ENCODE measurements around the gene PLAAT3. TPM values are rescaled to one million over a fixed set of nuclear protein-coding genes. Genes with fewer than 3 reads are reported as not detected.
"Not testable (repeated sequence)": the region's sequence is repeated elsewhere in the genome, so short reads cannot be mapped to it uniquely, and the experiment has no call there.

The PLAAT3 gene
- total RNA-seq, 2 experiments from 2014 or later = 6.0 to 6.5 TPM

DNA sequence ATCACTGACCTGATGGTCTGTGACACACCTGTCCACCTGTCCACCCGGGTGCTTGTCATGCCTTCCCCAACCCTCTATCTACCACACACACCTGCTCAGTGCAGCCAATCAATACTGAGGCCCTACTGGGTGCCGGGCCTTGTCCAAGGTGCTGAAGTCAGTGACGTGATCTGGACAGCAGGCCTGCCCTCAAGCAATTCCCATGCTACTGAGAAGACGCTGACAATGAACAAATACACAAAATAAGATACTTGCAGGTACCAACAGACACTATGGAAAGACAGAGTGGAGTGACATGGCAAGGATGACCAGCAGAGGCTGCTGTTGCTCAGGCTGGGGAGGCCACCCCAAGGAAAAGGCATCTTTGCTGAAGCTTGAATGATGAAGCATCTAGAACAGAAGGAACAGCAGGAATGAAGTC lies 21.2 kb downstream of the PLAAT3 start:
- H3K4me1 Mint-ChIP-seq = no peaks in the 10 kb centered on the region
- DNase-seq = no peak
- no peaks in the 10 kb centered on the region for H3K9me3 Mint-ChIP-seq
- H3K27me3 Mint-ChIP-seq = no peaks in the 10 kb centered on the region
- H3K4me3 Mint-ChIP-seq = no peak overlapping the region
- no peak overlapping the region for H3K27ac Mint-ChIP-seq
- H3K36me3 Mint-ChIP-seq = peaks cover 5% of the 10 kb centered on the region

DNA sequence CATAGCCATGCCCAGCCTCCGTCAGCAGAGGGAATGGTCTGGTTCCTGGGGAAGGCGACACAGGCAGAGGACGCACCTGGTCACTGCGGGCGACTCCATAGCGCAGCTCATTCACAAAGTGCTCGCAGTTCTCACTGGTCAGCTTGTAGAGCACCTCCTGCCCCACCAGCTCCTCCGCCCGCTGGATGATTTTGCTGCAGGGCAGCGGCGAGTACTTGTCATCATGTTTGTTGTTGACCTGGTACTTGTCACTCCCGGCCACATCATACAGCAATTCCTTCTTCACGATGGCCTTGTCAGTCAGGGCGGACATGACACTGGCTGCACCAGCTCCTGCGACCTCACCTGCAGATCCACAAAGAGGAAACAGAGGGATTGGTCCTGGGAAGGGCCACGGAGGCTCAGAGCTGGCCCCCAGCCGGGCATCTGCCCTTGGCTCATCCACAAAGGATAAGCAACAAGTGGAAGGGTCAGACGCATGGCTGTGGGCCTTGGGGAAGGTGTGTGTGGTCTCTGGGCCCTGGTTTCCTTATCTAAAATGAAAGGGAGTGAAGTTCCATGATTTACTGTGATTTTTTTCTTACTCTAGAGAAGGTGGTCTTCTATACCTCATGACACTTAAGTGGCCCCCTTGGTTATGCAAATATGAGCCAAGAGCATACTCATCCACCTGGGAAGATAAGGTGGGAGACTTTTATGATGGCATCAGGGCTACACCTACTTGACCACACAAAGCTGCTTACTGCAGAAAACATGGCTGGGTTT lies 24.0 kb downstream of the PLAAT3 start:
- Mint-ChIP-seq H3K9me3 (no peaks in the 10 kb centered on the region), H3K27me3 (no peaks in the 10 kb centered on the region), H3K27ac (no peak overlapping the region), H3K36me3 (peaks cover 5% of the 10 kb centered on the region), H3K4me3 (no peak overlapping the region), H3K4me1 (no peaks in the 10 kb centered on the region)
- DNase-seq = no peak

DNA sequence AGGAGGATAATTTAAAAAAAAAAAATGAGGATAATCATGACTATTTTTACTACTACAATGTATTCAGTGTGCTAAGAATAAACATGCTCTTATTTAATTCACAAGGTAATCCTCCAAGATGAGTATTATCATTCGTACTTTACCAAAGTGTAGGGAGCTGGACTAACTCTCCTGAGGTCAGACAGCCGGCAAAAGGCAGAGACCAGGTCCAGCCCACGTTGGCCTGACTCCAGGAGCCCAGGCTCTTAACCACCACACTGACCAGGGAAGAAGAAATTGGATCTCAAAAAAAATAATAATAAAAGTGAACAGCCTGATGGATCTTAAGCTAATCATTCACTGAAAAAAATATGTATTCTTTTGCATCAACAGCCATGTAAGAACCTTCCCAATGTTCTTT lies 25.2 kb downstream of the PLAAT3 start:
- no peak overlapping the region for H3K27ac Mint-ChIP-seq
- H3K4me3 Mint-ChIP-seq = no peak overlapping the region
- no peak for DNase-seq
- H3K4me1 Mint-ChIP-seq = no peaks in the 10 kb centered on the region
- no peaks in the 10 kb centered on the region for H3K9me3 Mint-ChIP-seq
- peaks cover 5% of the 10 kb centered on the region for H3K36me3 Mint-ChIP-seq
- H3K27me3 Mint-ChIP-seq = no peaks in the 10 kb centered on the region

DNA sequence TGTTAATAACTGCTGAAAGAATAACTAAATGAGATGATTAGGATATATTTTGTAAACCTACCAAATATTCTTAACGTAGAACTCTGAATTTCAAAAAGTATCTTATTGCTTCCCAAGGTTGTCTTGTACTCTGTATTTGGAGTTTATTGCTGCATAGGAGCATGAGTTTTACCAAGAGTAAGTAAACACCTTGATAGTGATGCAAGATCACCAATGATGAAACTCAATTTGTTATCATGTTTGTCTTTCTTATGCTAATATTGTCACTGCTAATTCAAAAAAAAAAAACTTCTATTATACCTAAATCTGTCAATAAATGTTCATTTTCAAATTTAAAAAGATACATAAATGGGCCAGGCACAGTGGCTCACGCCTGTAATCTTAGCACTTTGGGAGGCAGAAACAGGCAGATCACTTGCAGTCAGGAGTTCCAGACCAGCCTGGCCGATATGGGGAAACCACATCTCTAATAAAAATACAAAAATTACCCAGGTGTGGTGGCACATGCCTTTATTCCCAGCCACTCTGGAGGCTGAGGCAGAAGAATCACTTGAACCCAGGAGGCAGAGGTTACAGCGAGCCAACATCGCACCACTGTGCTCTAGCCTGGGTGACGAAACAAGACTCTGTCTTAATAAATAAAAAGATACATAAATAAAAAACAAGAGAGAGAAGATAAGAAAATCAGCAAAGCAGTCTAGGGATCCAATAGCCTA lies 27.6 kb downstream of the PLAAT3 start:
- Mint-ChIP-seq H3K4me3 (no peak overlapping the region), H3K4me1 (peaks cover 12% of the 10 kb centered on the region), H3K27me3 (no peaks in the 10 kb centered on the region), H3K27ac (no peak overlapping the region), H3K9me3 (peaks cover 7% of the 10 kb centered on the region), H3K36me3 (peaks cover 15% of the 10 kb centered on the region)
- no peak for DNase-seq

DNA sequence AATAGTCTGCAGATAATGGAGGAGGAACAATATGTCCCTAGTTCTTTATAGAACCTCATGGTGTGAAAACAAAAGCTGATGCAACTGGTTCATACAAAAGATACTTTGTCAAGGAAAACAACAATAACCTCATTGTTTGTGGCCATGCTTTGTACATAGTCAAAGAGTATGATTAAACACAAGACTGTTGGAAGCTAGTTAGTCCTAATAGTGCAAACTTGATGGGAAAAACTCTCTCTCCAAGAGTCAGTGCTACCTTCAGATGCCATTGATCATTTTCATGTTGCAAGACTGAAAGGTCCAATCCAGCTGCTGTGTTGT lies 30.9 kb downstream of the PLAAT3 start:
- Mint-ChIP-seq H3K36me3 (peaks cover 23% of the 10 kb centered on the region), H3K27ac (no peak overlapping the region), H3K27me3 (no peaks in the 10 kb centered on the region), H3K9me3 (peaks cover 21% of the 10 kb centered on the region), H3K4me3 (no peak overlapping the region), H3K4me1 (peaks cover 12% of the 10 kb centered on the region)
- DNase-seq = no peak

DNA sequence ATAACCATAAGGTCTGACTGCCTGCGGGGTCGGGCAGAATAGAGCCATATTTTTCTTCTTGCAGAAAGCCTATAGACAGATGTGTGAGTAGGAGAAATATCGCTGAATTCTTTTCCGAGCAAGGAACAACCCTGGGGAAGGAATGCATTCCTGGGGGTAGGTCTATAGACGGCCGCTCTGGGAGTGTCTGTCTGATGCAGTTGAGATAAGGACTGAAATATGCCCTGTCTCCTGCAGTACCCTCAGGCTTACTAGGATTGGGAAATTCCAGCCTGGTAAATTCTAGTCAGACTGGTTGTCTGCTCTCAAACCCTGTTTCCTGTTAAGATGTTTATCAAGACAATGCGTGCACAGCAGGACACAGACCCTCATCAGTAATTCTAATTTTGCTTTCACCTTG lies 33.0 kb downstream of the PLAAT3 start:
- DNase-seq, H3K27ac Mint-ChIP-seq, H3K4me3 Mint-ChIP-seq, H3K27me3 Mint-ChIP-seq: not testable (repeated sequence)
- Mint-ChIP-seq H3K9me3 (peaks cover 21% of the 10 kb centered on the region), H3K4me1 (peaks cover 12% of the 10 kb centered on the region), H3K36me3 (peaks cover 23% of the 10 kb centered on the region)

DNA sequence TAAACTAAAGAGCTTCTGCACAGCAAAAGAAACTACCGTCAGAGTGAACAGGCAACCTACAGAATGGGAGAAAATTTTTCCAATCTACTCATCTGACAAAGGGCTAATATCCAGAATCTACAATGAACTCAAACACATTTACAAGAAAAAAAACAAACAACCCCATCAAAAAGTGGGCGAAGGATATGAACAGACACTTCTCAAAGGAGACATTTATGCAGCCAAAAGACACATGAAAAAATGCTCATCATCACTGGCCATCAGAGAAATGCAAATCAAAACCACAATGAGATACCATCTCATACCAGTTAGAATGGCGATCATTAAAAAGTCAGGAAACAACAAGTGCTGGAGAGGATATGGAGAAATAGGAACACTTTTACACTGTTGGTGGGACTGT lies 35.4 kb downstream of the PLAAT3 start:
- not testable (repeated sequence) for DNase-seq, H3K4me3 Mint-ChIP-seq, H3K27ac Mint-ChIP-seq, H3K27me3 Mint-ChIP-seq
- Mint-ChIP-seq H3K9me3 (peaks cover 21% of the 10 kb centered on the region), H3K4me1 (peaks cover 25% of the 10 kb centered on the region), H3K36me3 (peaks cover 23% of the 10 kb centered on the region)

DNA sequence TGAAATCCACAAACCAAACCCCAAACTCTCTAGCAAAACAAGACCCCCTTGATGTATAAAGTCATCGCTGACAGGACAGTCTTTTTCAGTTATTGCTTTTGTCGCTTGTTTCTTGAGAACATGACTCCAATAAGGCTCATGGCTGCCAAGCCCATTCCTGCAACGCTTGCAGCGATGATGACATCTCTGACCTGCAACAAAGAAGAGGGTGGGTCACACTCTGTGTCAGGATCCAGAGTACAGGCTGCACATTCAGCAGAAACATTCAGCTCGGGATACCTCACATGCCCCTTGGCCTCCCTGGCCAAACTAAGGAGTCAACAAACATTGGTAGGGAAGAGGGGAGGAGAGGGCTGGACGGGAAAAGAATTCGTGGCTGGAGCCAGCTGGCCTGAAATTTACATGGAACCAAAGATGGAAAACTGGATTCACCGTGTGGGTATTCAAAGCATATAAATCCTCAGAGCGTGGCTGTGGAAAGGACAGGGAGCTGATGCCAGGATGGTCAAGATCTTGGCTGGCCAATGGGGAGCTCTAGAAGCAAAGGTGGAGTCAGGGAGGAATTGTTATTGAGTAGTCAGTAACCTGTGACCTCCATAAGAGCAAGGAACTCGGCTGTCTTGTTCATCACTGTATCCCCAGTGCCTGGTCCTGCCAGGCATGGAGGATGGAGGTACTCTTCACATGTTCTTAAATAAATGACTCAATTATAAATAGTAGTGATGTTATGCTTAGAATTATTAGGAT lies 39.2 kb downstream of the PLAAT3 start:
- Mint-ChIP-seq H3K9me3 (peaks cover 4% of the 10 kb centered on the region), H3K4me1 (peaks cover 18% of the 10 kb centered on the region), H3K4me3 (peak overlapping the region; percentile 74), H3K27ac (peak overlapping the region; percentile 88), H3K27me3 (no peaks in the 10 kb centered on the region), H3K36me3 (peaks cover 3% of the 10 kb centered on the region)
- DNase-seq = no peak

DNA sequence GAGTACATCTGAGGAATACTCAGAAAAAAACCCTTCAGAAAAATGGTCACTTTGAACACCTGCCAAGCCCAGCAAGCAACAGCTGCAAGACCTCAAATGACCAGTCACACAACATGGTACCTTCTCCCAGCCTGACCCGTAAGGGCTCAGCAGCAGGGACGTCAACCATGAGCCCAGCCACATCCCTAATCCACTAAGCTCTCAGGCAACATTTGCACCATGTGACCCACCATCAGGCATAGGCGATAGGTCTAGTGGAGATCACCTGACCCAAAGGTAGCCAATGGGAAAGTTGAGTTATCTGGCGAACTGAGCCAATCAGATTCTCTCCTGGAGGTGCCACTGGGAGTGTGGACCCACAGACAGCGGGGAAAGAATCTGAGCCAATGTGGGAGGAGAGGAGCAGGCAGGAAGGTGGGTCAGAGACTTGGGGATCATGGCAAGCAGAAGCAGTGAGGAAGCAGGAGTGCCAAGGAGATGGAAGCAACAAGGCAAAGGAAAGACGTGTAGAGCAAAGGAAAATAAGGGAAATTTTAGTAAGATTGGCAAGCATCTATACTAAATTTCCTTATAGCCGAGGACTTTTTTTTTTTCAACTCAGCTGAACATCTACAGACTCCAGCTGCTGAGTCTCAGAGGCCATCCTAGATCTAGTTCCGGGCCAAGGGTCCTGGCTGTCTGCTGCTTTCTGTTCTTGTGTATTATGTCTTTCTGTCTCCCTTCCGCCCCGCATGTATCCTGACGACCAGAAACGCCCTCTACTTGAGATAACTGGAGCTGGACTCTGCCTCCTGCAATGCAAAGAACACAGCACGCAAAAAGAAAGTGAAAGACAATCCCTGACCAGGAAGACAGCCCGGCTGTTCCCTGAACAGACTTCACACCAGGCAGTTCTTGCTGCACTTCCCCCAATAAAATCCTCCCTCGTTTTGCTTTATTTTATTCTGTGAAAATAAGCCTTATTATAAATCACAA lies 40.1 kb downstream of the PLAAT3 start:
- H3K4me3 Mint-ChIP-seq = peak overlapping the region; percentile 74
- no peaks in the 10 kb centered on the region for H3K27me3 Mint-ChIP-seq
- peaks cover 18% of the 10 kb centered on the region for H3K4me1 Mint-ChIP-seq
- H3K9me3 Mint-ChIP-seq = peaks cover 3% of the 10 kb centered on the region
- DNase-seq = peak; percentile 34
- peaks cover 3% of the 10 kb centered on the region for H3K36me3 Mint-ChIP-seq
- peak overlapping the region; percentile 88 for H3K27ac Mint-ChIP-seq

DNA sequence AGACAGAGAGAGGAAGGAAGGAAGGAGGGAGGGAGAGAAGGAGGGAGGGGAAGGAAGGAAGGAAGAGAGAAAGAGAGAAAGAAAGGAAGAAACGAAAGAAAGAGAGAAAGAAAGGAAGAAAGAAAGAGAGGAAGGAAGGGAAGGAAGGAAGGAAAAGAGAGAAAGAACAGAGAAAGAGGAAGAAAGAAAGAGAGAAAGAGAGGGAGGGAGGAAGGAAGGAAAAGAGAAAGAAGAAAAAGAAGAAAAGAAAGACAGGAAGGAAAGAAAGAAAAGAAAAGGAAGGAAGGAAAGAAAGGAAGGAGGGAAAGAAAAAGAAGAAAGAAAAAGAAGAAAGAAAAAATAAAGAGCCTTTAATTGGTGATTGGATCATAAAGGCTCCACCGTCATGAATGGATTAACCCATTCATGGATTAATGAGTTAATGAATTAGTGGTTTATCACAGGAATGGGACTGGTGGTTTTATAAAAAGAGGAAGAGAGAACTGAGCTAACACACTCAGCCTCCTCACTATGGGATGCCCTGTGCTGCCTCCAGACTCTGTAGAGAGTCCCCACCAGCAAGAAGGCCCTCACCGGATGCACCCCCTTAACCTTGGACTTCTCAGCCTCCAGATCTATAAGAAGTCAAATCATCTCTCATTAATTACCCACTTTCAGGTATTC lies 42.1 kb downstream of the PLAAT3 start:
- Mint-ChIP-seq H3K27me3 (no peaks in the 10 kb centered on the region), H3K4me3 (no peak overlapping the region), H3K27ac (no peak overlapping the region), H3K36me3 (no peaks in the 10 kb centered on the region), H3K9me3 (no peaks in the 10 kb centered on the region), H3K4me1 (peaks cover 30% of the 10 kb centered on the region)
- no peak for DNase-seq

DNA sequence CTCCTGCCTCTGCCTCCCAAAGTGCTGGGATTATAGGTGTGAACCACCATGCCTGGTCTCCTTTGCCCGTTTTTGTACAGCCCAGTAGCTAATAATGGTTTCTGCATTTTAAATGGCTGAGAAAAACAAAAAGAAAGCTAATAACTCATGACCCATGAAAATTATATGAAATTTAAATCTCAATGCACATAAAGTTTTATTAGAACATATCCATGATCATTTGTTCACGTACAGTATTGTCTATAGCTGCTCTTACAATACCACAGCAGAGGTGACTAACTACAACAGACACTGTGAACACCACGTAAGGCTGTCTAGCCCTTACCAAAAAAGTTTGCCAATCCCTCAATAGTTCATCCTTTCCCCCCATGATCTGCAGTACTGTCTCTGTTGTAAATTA lies 44.7 kb downstream of the PLAAT3 start:
- no peaks in the 10 kb centered on the region for H3K36me3 Mint-ChIP-seq
- DNase-seq = no peak
- no peaks in the 10 kb centered on the region for H3K27me3 Mint-ChIP-seq
- H3K27ac Mint-ChIP-seq = no peak overlapping the region
- H3K4me1 Mint-ChIP-seq = peaks cover 39% of the 10 kb centered on the region
- no peak overlapping the region for H3K4me3 Mint-ChIP-seq
- no peaks in the 10 kb centered on the region for H3K9me3 Mint-ChIP-seq

DNA sequence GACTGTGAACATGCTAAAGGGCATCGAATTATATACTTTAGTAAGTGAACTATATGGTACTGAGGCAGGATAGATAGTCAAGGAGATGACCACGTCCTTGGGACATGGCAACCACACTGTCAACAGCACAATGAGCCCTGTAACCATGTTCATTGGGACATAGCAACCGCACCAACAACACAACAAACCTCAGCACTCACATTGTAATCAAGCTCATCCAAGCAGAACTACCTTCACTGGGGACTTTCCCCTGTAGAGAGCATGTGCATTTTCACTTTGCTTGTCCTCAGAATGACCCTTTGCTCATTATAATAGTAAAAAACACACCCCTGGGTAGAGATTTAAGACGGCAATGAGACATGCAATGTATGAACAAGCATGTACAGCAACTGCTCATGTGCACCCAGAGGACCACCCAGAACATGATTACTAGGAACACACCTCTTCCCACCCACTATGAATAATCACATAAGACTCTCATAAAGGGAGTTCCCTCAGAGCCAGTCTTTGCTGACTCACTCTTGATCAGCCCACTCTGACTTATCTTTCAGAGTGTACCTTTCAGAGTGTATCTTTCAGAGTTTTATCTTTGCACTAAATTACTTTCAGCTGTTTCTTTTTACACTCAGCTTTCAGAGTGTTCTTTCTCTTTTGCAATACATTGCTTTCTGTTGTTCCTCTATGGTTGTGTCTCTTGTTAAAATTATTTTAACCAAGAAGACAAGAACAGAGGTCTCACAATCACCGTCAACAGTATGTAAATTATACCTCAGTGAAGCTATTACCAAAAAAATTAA lies 47.0 kb downstream of the PLAAT3 start:
- Mint-ChIP-seq H3K36me3 (no peaks in the 10 kb centered on the region), H3K9me3 (no peaks in the 10 kb centered on the region), H3K4me1 (peaks cover 41% of the 10 kb centered on the region), H3K4me3 (peak overlapping the region; percentile 57), H3K27ac (peak overlapping the region; percentile 88), H3K27me3 (no peaks in the 10 kb centered on the region)
- DNase-seq = peak; percentile 57

DNA sequence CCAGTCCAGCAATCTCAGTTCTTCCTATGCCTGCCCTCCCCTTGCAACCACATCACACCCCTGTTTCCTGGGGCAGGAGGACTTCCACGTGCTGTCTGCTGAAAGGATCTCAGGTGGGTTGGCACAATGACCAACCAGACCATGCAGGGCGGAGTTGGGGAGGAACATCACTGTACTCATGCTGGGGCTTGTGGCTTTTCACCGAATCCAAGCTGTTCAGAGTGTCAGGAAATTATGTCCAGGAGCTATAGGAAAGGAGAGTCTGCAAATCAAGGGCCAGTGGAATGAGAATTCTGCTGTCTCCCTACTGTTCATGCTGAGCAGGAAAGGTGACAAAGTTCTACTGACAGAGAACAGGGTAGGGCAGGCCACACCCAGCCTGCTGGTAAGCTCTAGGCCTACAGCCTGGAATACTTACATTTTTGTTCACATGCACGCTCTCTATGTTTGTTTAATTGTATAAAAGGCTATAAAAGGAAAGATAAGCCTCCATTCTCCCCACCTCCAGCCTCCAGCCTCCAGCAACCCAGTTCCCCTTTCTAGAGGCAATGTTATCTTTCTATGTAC lies 49.4 kb downstream of the PLAAT3 start:
- Mint-ChIP-seq H3K4me1 (peaks cover 57% of the 10 kb centered on the region), H3K27me3 (no peaks in the 10 kb centered on the region), H3K4me3 (no peak overlapping the region), H3K27ac (no peak overlapping the region), H3K9me3 (no peaks in the 10 kb centered on the region), H3K36me3 (no peaks in the 10 kb centered on the region)
- DNase-seq = no peak

Measured in activated naive CD8-positive, alpha-beta T cell treated with anti-CD3 and anti-CD28 coated beads for 36 hours (primary cell).